Activated CD4-positive, alpha-beta memory T cell treated with anti-CD3 and anti-CD28 coated beads, Interleukin-2, amount 10 ng/mL, durations not matched to agents 7 days and 5 days (primary cell): ENCODE data around the gene ARID3A. TPM values are rescaled to one million over a fixed set of nuclear protein-coding genes. Genes with fewer than 3 reads are reported as not detected.

Source experiments
- CTCF ChIA-PET: fragments of 350-600 bp; sonication (Branson Sonifier 250); formaldehyde crosslinking; loops from one replicate; lab custom pipeline; 2021; ENCODE audit warnings: antibody characterized with exemption, inconsistent platforms; lab: Charles Lee
- POLR2A ChIA-PET: fragments of 350-600 bp; sonication (Branson Sonifier 250); formaldehyde crosslinking; loops from one replicate; lab custom pipeline; 2021; ENCODE audit warnings: antibody characterized with exemption; lab: Charles Lee
- DNase-seq: peaks from one replicate; pipeline ENCODE4 v3.0.0-alpha.2; 2020
- H3K27ac Mint-ChIP-seq: one replicate; pipeline ENCODE4 v1.8.0; 2021; ENCODE audit warnings: mild to moderate bottlenecking, mixed read lengths
- H3K27me3 Mint-ChIP-seq: one replicate; pipeline ENCODE4 v1.8.0; 2021; ENCODE audit warnings: mixed read lengths
- H3K36me3 Mint-ChIP-seq: one replicate; pipeline ENCODE4 v1.8.0; 2021; ENCODE audit warnings: low read depth, mixed read lengths
- H3K4me1 Mint-ChIP-seq: one replicate; pipeline ENCODE4 v1.8.0; 2021; ENCODE audit warnings: mixed read lengths
- H3K4me3 Mint-ChIP-seq: one replicate; pipeline ENCODE4 v1.8.0; 2021; ENCODE audit warnings: mild to moderate bottlenecking, mixed read lengths
- H3K9me3 Mint-ChIP-seq: one replicate; pipeline ENCODE4 v1.8.0; 2021; ENCODE audit warnings: mixed read lengths
- total RNA-seq, 2 experiments: library from RNA; stranded (reverse); gene quantifications; one replicate each; pipeline ENCODE4 v1.2.3, GENCODE V29; 2021

Gene ARID3A
- total RNA-seq, 2 experiments from 2014 or later = 32.4 to 34.0 TPM

DNA sequence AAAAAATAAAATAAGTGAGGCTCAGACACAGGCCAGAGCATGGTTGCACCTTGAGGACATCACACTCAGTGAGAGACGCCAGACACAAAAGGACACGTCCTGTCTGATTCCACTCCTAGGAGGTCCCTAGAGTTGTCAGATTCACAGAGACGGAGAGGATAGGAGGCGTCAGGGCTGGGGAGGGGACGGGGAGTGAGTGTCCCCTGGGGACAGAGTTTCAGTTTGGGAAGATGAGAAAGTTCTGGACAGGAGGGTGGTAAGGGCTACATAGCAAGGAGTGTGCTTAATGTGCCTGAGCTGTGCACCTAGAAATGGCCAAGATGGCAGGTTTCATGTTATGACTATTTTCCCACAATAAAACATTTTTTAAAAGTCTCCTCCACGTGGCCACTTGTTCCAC, 72.2 kb downstream of the ARID3A start:
- Mint-ChIP-seq H3K27me3 (peaks cover 34% of the 10 kb centered on the region), H3K36me3 (peaks cover 2% of the 10 kb centered on the region), H3K9me3 (no peaks in the 10 kb centered on the region), H3K27ac (no peak overlapping the region), H3K4me3 (no peak overlapping the region), H3K4me1 (peaks cover 14% of the 10 kb centered on the region)
- POLR2A ChIA-PET = no interaction called here
- no peak for DNase-seq
- CTCF ChIA-PET = interaction anchor here (0.6 to 1.0 kb wide), 2 partner anchors 14 to 170 kb away, joined by 4 read pairs; partner anchors contain the start of gene WDR18

GRCh38 chr19:999379-999719, 73.5 kb downstream of the ARID3A start:
- Mint-ChIP-seq H3K27ac (no peak overlapping the region), H3K4me1 (peaks cover 14% of the 10 kb centered on the region), H3K4me3 (no peak overlapping the region), H3K9me3 (no peaks in the 10 kb centered on the region), H3K36me3 (no peaks in the 10 kb centered on the region), H3K27me3 (peaks cover 34% of the 10 kb centered on the region)
- DNase-seq = no peak
- ChIA-PET CTCF (interaction anchor here (1.0 kb wide), 1 partner anchor 15 kb away, joined by 4 read pairs; the partner anchor contains the start of gene WDR18), POLR2A (interaction anchor here (1.2 kb wide), 1 partner anchor 42 kb away, joined by 3 read pairs; no protein-coding TSS in a partner anchor)

GRCh38 chr19:1000095-1000494, 74.3 kb downstream of the ARID3A start, which contains the start of gene GRIN3B:
Gene GRIN3B (plus strand): TSS chr19:1000419. CDS start chr19:1000438, 19 bp downstream.
- no peak within 1 kb of the TSS for H3K4me3 Mint-ChIP-seq
- H3K27ac Mint-ChIP-seq = no peak within 1 kb of the TSS
- DNase-seq = peak; percentile 73
- H3K36me3 Mint-ChIP-seq = no peaks in the 10 kb centered on the region
- POLR2A ChIA-PET = interaction anchor here (1.2 kb wide), 1 partner anchor 41 kb away, joined by 3 read pairs; no protein-coding TSS in a partner anchor
- H3K4me1 Mint-ChIP-seq = peaks cover 14% of the 10 kb centered on the region
- CTCF ChIA-PET = interaction anchor here (0.5 to 1.4 kb wide), 2 partner anchors 57 to 62 kb away, joined by 3 to 5 read pairs; no protein-coding TSS in a partner anchor
- H3K27me3 Mint-ChIP-seq = peaks cover 34% of the 10 kb centered on the region
- no peaks in the 10 kb centered on the region for H3K9me3 Mint-ChIP-seq

GRCh38 chr19:1000591-1001537, 75.0 kb downstream of the ARID3A start:
- Mint-ChIP-seq H3K27ac (no peak overlapping the region), H3K27me3 (peaks cover 34% of the 10 kb centered on the region), H3K9me3 (no peaks in the 10 kb centered on the region), H3K4me3 (no peak overlapping the region), H3K4me1 (peaks cover 12% of the 10 kb centered on the region), H3K36me3 (no peaks in the 10 kb centered on the region)
- POLR2A ChIA-PET = interaction anchor here (0.8 kb wide), 1 partner anchor 14 kb away, joined by 4 read pairs; no protein-coding TSS in a partner anchor
- CTCF ChIA-PET = interaction anchor here (0.5 to 1.4 kb wide), 3 partner anchors 30 to 62 kb away, joined by 3 to 5 read pairs (median 3); no protein-coding TSS in a partner anchor
- DNase-seq = no peak

GRCh38 chr19:1001538-1002166, 75.8 kb downstream of the ARID3A start:
- peak; percentile 75 for DNase-seq
- peaks cover 29% of the 10 kb centered on the region for H3K27me3 Mint-ChIP-seq
- H3K9me3 Mint-ChIP-seq = no peaks in the 10 kb centered on the region
- H3K4me1 Mint-ChIP-seq = peaks cover 7% of the 10 kb centered on the region
- no peak overlapping the region for H3K4me3 Mint-ChIP-seq
- ChIA-PET POLR2A (interaction anchor here (0.8 kb wide), 1 partner anchor 13 kb away, joined by 4 read pairs; no protein-coding TSS in a partner anchor), CTCF (interaction anchor here (1.2 kb wide), 1 partner anchor 29 kb away, joined by 3 read pairs; no protein-coding TSS in a partner anchor)
- H3K27ac Mint-ChIP-seq = no peak overlapping the region
- H3K36me3 Mint-ChIP-seq = no peaks in the 10 kb centered on the region

GRCh38 chr19:1002600-1002999, 76.8 kb downstream of the ARID3A start:
- Mint-ChIP-seq H3K27me3 (peaks cover 27% of the 10 kb centered on the region), H3K4me1 (peaks cover 6% of the 10 kb centered on the region), H3K27ac (no peak overlapping the region), H3K9me3 (no peaks in the 10 kb centered on the region), H3K4me3 (no peak overlapping the region), H3K36me3 (peaks cover 5% of the 10 kb centered on the region)
- ChIA-PET POLR2A (interaction anchor here (1.0 kb wide), 1 partner anchor 87 kb away, joined by 3 read pairs; no protein-coding TSS in a partner anchor), CTCF (no interaction called here)
- DNase-seq = no peak

DNA sequence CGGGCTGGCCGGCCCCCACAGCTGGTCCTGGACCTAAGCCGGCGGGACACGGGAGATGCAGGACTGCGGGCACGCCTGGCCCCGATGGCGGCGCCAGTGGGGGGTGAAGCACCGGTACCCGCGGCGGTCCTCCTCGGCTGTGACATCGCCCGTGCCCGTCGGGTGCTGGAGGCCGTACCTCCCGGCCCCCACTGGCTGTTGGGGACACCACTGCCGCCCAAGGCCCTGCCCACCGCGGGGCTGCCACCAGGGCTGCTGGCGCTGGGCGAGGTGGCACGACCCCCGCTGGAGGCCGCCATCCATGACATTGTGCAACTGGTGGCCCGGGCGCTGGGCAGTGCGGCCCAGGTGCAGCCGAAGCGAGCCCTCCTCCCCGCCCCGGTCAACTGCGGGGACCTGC, 77.4 kb downstream of the ARID3A start:
- CTCF ChIA-PET = interaction anchor here (1.0 to 1.4 kb wide), 2 partner anchors 19 to 22 kb away, joined by 3 read pairs; partner anchors contain the start of gene WDR18
- no peak overlapping the region for H3K4me3 Mint-ChIP-seq
- no peaks in the 10 kb centered on the region for H3K9me3 Mint-ChIP-seq
- POLR2A ChIA-PET = interaction anchor here (0.9 to 1.0 kb wide), 2 partner anchors 10 to 86 kb away, joined by 3 to 4 read pairs; no protein-coding TSS in a partner anchor
- no peak overlapping the region for H3K27ac Mint-ChIP-seq
- H3K36me3 Mint-ChIP-seq = peaks cover 7% of the 10 kb centered on the region
- H3K4me1 Mint-ChIP-seq = peaks cover 6% of the 10 kb centered on the region
- DNase-seq = no peak
- H3K27me3 Mint-ChIP-seq = peaks cover 20% of the 10 kb centered on the region

DNA sequence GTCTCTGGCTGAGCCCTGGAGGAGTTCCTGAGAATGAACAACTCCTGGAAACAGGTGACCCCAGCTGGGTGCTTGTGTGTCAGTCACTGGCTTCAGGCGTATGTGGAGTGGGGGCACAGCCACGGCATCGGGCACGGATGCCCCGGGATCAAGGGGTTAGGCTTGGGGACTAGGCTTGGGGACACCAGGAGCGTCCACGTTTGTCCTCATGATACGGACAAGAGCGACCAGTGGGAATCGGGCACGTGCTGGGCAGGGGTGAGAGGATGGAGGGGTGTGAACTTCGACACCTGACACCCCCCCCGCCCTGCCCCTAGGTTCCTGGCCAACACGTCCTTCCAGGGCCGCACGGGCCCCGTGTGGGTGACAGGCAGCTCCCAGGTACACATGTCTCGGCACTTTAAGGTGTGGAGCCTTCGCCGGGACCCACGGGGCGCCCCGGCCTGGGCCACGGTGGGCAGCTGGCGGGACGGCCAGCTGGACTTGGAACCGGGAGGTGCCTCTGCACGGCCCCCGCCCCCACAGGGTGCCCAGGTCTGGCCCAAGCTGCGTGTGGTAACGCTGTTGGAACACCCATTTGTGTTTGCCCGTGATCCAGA, 78.5 kb downstream of the ARID3A start:
- CTCF ChIA-PET = interaction anchor here (0.6 to 1.4 kb wide), 4 partner anchors 20 to 232 kb away, joined by 3 to 4 read pairs (median 3); partner anchors contain the start of gene WDR18

GRCh38 chr19:1004803-1005664, 79.2 kb downstream of the ARID3A start:
- DNase-seq = no peak
- H3K4me3 Mint-ChIP-seq = no peak overlapping the region
- peak overlapping the region; percentile 19 for H3K27ac Mint-ChIP-seq
- H3K9me3 Mint-ChIP-seq = no peaks in the 10 kb centered on the region
- H3K4me1 Mint-ChIP-seq = peaks cover 3% of the 10 kb centered on the region
- peaks cover 8% of the 10 kb centered on the region for H3K27me3 Mint-ChIP-seq
- ChIA-PET POLR2A (interaction anchor here (0.8 to 1.2 kb wide), 2 partner anchors 9 to 12 kb away, joined by 3 read pairs; no protein-coding TSS in a partner anchor), CTCF (interaction anchor here (1.4 kb wide), 1 partner anchor 24 kb away, joined by 3 read pairs; no protein-coding TSS in a partner anchor)
- peaks cover 11% of the 10 kb centered on the region for H3K36me3 Mint-ChIP-seq

More for the DNA sequence above, 78.5 kb downstream of the ARID3A start:
- no peak overlapping the region for H3K4me3 Mint-ChIP-seq
- no peak for DNase-seq
- no peaks in the 10 kb centered on the region for H3K9me3 Mint-ChIP-seq
- no peak overlapping the region for H3K27ac Mint-ChIP-seq
- H3K4me1 Mint-ChIP-seq = peaks cover 3% of the 10 kb centered on the region
- POLR2A ChIA-PET = interaction anchor here (0.9 kb wide), 1 partner anchor 9 kb away, joined by 4 read pairs; no protein-coding TSS in a partner anchor
- H3K36me3 Mint-ChIP-seq = peaks cover 9% of the 10 kb centered on the region
- peaks cover 13% of the 10 kb centered on the region for H3K27me3 Mint-ChIP-seq

DNA sequence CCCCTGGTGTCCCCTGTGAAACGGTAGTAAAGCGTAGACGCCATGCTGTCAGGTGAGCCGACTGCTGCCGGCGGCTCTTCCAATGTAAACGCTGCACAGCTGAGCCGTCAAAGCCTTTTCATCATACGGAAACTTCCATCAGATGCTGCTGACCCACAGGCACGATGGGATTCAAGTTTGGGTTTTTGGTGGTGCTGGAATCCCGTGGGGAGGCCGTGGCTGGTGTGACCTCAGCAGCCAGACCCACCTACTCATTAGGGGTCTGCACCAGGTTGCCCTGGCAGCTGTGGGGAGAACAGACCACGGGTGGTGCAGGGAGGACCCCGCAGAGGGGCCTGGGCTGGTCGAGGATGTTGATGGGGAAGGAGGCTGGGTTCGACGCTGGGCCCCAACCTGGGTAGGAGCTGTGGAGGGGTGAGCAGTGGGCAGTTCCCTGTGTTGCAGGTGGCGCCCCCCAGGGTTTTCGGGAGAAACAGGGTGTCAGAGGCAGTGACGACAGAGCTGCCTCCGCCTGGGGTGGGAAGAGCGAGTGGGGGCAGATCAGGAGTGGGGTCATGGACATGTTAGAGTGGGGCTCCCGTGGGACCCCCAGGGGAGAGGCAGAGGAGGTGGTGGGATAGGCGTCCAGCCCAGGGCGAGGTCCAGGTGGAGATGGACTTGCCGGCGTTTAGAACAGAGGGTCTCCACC, 81.0 kb downstream of the ARID3A start:
- no peak overlapping the region for H3K27ac Mint-ChIP-seq
- peaks cover 12% of the 10 kb centered on the region for H3K36me3 Mint-ChIP-seq
- CTCF ChIA-PET = no interaction called here
- H3K4me3 Mint-ChIP-seq = no peak overlapping the region
- no peak for DNase-seq
- H3K27me3 Mint-ChIP-seq = peaks cover 5% of the 10 kb centered on the region
- H3K9me3 Mint-ChIP-seq = no peaks in the 10 kb centered on the region
- no peaks in the 10 kb centered on the region for H3K4me1 Mint-ChIP-seq
- POLR2A ChIA-PET = interaction anchor here (1.0 to 1.1 kb wide), 2 partner anchors 9 to 13 kb away, joined by 5 read pairs; no protein-coding TSS in a partner anchor
